IMR-90 (cell line): Measurements from ENCODE around the gene PCSK5. TPM values are rescaled to one million over a fixed set of nuclear protein-coding genes. Genes with fewer than 3 reads are reported as not detected.

Experiments
- ATAC-seq: fragments of 200-7000 bp; cut with Tn5 transposase; 2 replicates; pipeline ENCODE4 v1.9.1; 2020; ENCODE audit warnings: low read depth, mild to moderate bottlenecking, moderate library complexity
- BruUV-seq: library from RNA; stranded (reverse); fragments of 400-500 nt; replicated peaks from 2 replicates; lab custom pipeline; 2021; lab: Mats Ljungman, UMichigan
- CTCF ChIA-PET: fragments of 300-600 bp; formaldehyde crosslinking; extraction: SDS; loops from one replicate; lab custom pipeline; 2021; ENCODE audit warnings: antibody characterized with exemption; lab: Yijun Ruan, JAX
- POLR2A ChIA-PET: fragments of 300-600 bp; sonication (Branson Sonifier 250); formaldehyde crosslinking; loops from one replicate; lab custom pipeline; 2022; ENCODE audit warnings: antibody characterized with exemption; ENCODE audit not compliant: unreplicated experiment; lab: Charles Lee
- DNase-seq: peaks from one replicate; pipeline ENCODE4 v3.0.0; 2013
- H2AFZ ChIP-seq: replicated peaks from 2 replicates; pipeline ENCODE3; 2013; ENCODE audit warnings: low read length, mild to moderate bottlenecking; ENCODE audit not compliant: poor library complexity
- H2AK5ac ChIP-seq: 2 replicates; pipeline ENCODE4 v1.6.1; 2013; ENCODE audit warnings: low read depth, low read length, inconsistent platforms
- H2AK9ac ChIP-seq: replicated peaks from 2 replicates; pipeline ENCODE3; 2013; ENCODE audit warnings: mild to moderate bottlenecking, low read depth, low read length, moderate library complexity; ENCODE audit not compliant: poor library complexity
- H2BK120ac ChIP-seq: 2 replicates; pipeline ENCODE4 v1.6.1; 2013; ENCODE audit warnings: low read depth, low read length, inconsistent platforms
- H2BK15ac ChIP-seq: 3 replicates; pipeline ENCODE4 v1.6.1; 2013; ENCODE audit warnings: low read depth, low read length, inconsistent platforms
- H2BK20ac ChIP-seq: 2 replicates; pipeline ENCODE4 v1.6.1; 2013; ENCODE audit warnings: low read depth, mild to moderate bottlenecking, inconsistent platforms, low read length, moderate library complexity
- H2BK5ac ChIP-seq: 2 replicates; pipeline ENCODE4 v1.6.1; 2013; ENCODE audit warnings: mild to moderate bottlenecking, low read depth, low read length, inconsistent platforms; ENCODE audit not compliant: poor library complexity, severe bottlenecking
- H3K14ac ChIP-seq: replicated peaks from 2 replicates; pipeline ENCODE4 v1.6.1; 2013; ENCODE audit warnings: low read depth, low read length, inconsistent platforms
- H3K18ac ChIP-seq: 2 replicates; pipeline ENCODE4 v1.6.1; 2013; ENCODE audit warnings: low read depth, low read length, control low read depth
- H3K23ac ChIP-seq: 2 replicates; pipeline ENCODE4 v1.6.1; 2013; ENCODE audit warnings: low read depth, low read length, inconsistent platforms
- H3K27ac ChIP-seq: 2 replicates; pipeline ENCODE4 v1.5.1; 2013; ENCODE audit warnings: mild to moderate bottlenecking, control low read depth, low read length; ENCODE audit not compliant: insufficient read depth
- H3K27me3 ChIP-seq: 2 replicates; pipeline ENCODE4 v1.6.1; 2013; ENCODE audit warnings: low read length; ENCODE audit not compliant: control insufficient read depth, insufficient read depth
- H3K36me3 ChIP-seq: 2 replicates; pipeline ENCODE4 v1.6.1; 2013; ENCODE audit warnings: low read length, mixed read lengths; ENCODE audit not compliant: control insufficient read depth, insufficient read depth
- H3K4ac ChIP-seq: 2 replicates; pipeline ENCODE4 v1.6.1; 2013; ENCODE audit warnings: low read depth, low read length, inconsistent platforms
- H3K4me1 ChIP-seq: 2 replicates; pipeline ENCODE4 v1.6.1; 2013; ENCODE audit warnings: low read length, mixed read lengths; ENCODE audit not compliant: control insufficient read depth, insufficient read depth
- H3K4me2 ChIP-seq: 2 replicates; pipeline ENCODE4 v1.6.1; 2013; ENCODE audit warnings: low read depth, mild to moderate bottlenecking, control low read depth, low read length, moderate library complexity
- H3K4me3 ChIP-seq: 2 replicates; pipeline ENCODE4 v1.5.1; 2013; ENCODE audit warnings: low read depth, mild to moderate bottlenecking, control low read depth, low read length, moderate library complexity; ENCODE audit not compliant: insufficient read depth
- H3K56ac ChIP-seq: 2 replicates; pipeline ENCODE4 v1.6.1; 2013; ENCODE audit warnings: low read length, inconsistent platforms; ENCODE audit not compliant: insufficient read depth; ENCODE audit errors: extremely low read depth
- H3K79me1 ChIP-seq, 2 experiments: 2 replicates each; pipeline ENCODE4 v1.6.1; 2013; ENCODE audit warnings: low read length in 2 of 2, inconsistent platforms in 1 of 2, low read depth in 1 of 2
- H3K9ac ChIP-seq: 2 replicates; pipeline ENCODE4 v1.6.1; 2013; ENCODE audit warnings: low read depth, low read length, control low read depth
- H3K9me1 ChIP-seq: 2 replicates; pipeline ENCODE4 v1.6.1; 2013; ENCODE audit warnings: low read length, inconsistent platforms; ENCODE audit not compliant: insufficient read depth
- H3K9me3 ChIP-seq: 2 replicates; pipeline ENCODE4 v1.6.1; 2013; ENCODE audit warnings: low read length; ENCODE audit not compliant: control insufficient read depth, insufficient read depth
- H4K20me1 ChIP-seq: 2 replicates; pipeline ENCODE4 v1.6.1; 2013; ENCODE audit warnings: low read length, inconsistent platforms; ENCODE audit not compliant: insufficient read depth
- H4K5ac ChIP-seq: 2 replicates; pipeline ENCODE4 v1.6.1; 2013; ENCODE audit warnings: mild to moderate bottlenecking, low read depth, low read length, control low read depth
- H4K8ac ChIP-seq, 2 experiments: 2 replicates each; pipeline ENCODE4 v1.6.1; 2013; ENCODE audit warnings: low read depth in 2 of 2, low read length in 2 of 2, control low read depth in 1 of 2, inconsistent platforms in 1 of 2
- H4K91ac ChIP-seq: 2 replicates; pipeline ENCODE4 v1.6.1; 2013; ENCODE audit warnings: low read depth, low read length, inconsistent platforms; ENCODE audit not compliant: insufficient read depth
- BHLHE40 ChIP-seq: fragments of 150-350 bp; IDR thresholded peaks from 2 replicates; pipeline ENCODE4 v1.6.1; 2016; ENCODE audit warnings: mild to moderate bottlenecking, low read depth, low read length
- CEBPB ChIP-seq: IDR thresholded peaks from 2 replicates; pipeline ENCODE4 v1.6.1; 2012; ENCODE audit warnings: low read depth, low read length, improper control_type of control experiment
- CHD1 ChIP-seq: IDR thresholded peaks from 2 replicates; pipeline ENCODE4 v1.6.1; 2012; ENCODE audit warnings: low read depth, low read length, improper control_type of control experiment
- CTCF ChIP-seq: conservative IDR thresholded peaks from 2 replicates; pipeline ENCODE4 v1.5.1; 2012; ENCODE audit warnings: mild to moderate bottlenecking, low read depth, low read length, improper control_type of control experiment
- ELK1 ChIP-seq: fragments of 150-350 bp; IDR thresholded peaks from 2 replicates; pipeline ENCODE4 v1.6.1; 2016; ENCODE audit warnings: low read depth, mild to moderate bottlenecking, low read length, moderate library complexity, borderline replicate concordance
- FOS ChIP-seq: fragments of 150-350 bp; IDR thresholded peaks from 2 replicates; pipeline ENCODE4 v1.6.1; 2016; ENCODE audit warnings: low read depth, low read length
- MAFK ChIP-seq: IDR thresholded peaks from 2 replicates; pipeline ENCODE4 v1.6.1; 2012; ENCODE audit warnings: low read depth, low read length, improper control_type of control experiment
- MAZ ChIP-seq: IDR thresholded peaks from 2 replicates; pipeline ENCODE4 v1.6.1; 2012; ENCODE audit warnings: low read depth, mild to moderate bottlenecking, low read length, improper control_type of control experiment, moderate library complexity, borderline replicate concordance
- NFE2L2 ChIP-seq: fragments of 150-350 bp; IDR thresholded peaks from 2 replicates; pipeline ENCODE4 v1.6.1; 2016; ENCODE audit warnings: low read depth, mild to moderate bottlenecking, low read length
- POLR2A ChIP-seq: IDR thresholded peaks from 2 replicates; pipeline ENCODE4 v1.6.1; 2012; ENCODE audit warnings: mild to moderate bottlenecking, low read depth, low read length
- RAD21 ChIP-seq: IDR thresholded peaks from 2 replicates; pipeline ENCODE4 v1.6.1; 2012; ENCODE audit warnings: low read length, improper control_type of control experiment
- RCOR1 ChIP-seq: IDR thresholded peaks from 2 replicates; pipeline ENCODE4 v1.6.1; 2012; ENCODE audit warnings: mild to moderate bottlenecking, low read length, improper control_type of control experiment; ENCODE audit not compliant: insufficient replicate concordance
- RFX5 ChIP-seq: IDR thresholded peaks from 2 replicates; pipeline ENCODE4 v1.8.0; 2012; ENCODE audit warnings: low read depth, mild to moderate bottlenecking, low read length, moderate library complexity
- SMC3 ChIP-seq: fragments of 150-350 bp; IDR thresholded peaks from 2 replicates; pipeline ENCODE4 v1.6.1; 2016; ENCODE audit warnings: low read depth, mild to moderate bottlenecking, antibody characterized with exemption, low read length, moderate library complexity
- WGBS, 2 experiments: methylation state at CpG; one replicate each; pipeline versions ENCODE4 v1.1.5 to v1.1.7; 2013; ENCODE audit warnings: missing lambda C conversion rate in 2 of 2; ENCODE audit not compliant: insufficient read length in 1 of 2; ENCODE audit errors: extremely low coverage in 2 of 2; 5-methylcytosine and 5-hydroxymethylcytosine counted together
- dilution Hi-C: fragments of 300-500 bp; cut with HindIII; formaldehyde crosslinking; loops from one replicate; pipeline ENCODE4 v1.14.3; 2018; ENCODE audit warnings: low sequenced_read_pairs; ENCODE audit not compliant: unreplicated experiment
- in situ Hi-C: fragments of 300-500 bp; cut with MboI; formaldehyde crosslinking; loops from 3 replicates; pipeline ENCODE4 v1.14.3; 2019; ENCODE audit warnings: low sequenced_read_pairs, inconsistent platforms, mixed read lengths
- intact Hi-C: fragments of 100-400 bp; cut with micrococcal nuclease; formaldehyde crosslinking; loops from 2 replicates; pipeline ENCODE4 v1.10.0; 2022
- polyA plus RNA-seq, 3 experiments: library from polyadenylated mRNA; depleted of rRNA; stranded (reverse); fragments of >200 nt; gene quantifications; 2 replicates each; pipeline ENCODE4 v1.2.3, GENCODE V29; 2012; ENCODE audit warnings: low replicate concordance in 1 of 3
- total RNA-seq: library from RNA; depleted of rRNA; stranded (reverse); fragments of >200 nt; gene quantifications from 2 replicates; pipeline ENCODE4 v1.2.3, GENCODE V29; 2012
- TF ChIP-seq, protein P1 (sequence below): fragments of 150-350 bp; IDR thresholded peaks from 2 replicates; pipeline ENCODE4 v1.6.1; 2017; ENCODE audit warnings: mild to moderate bottlenecking, antibody characterized with exemption, low read length, low read depth

The PCSK5 gene
- total and polyA plus RNA-seq, 2 of the 4 experiments (the other 2 are of a cell fraction), result 1.5 to 3.0 TPM

- TF ChIP-seq CTCF (no peak), RFX5 (no peak), SMC3 (no peak), MAZ (no peak), RAD21 (no peak), FOS (no peak), BHLHE40 (no peak), NFE2L2 (no peak), POLR2A (no peak), ELK1 (no peak), MAFK (no peak), RCOR1 (no peak), CHD1 (no peak), CEBPB (no peak)
- TF ChIP-seq, protein P1, sequence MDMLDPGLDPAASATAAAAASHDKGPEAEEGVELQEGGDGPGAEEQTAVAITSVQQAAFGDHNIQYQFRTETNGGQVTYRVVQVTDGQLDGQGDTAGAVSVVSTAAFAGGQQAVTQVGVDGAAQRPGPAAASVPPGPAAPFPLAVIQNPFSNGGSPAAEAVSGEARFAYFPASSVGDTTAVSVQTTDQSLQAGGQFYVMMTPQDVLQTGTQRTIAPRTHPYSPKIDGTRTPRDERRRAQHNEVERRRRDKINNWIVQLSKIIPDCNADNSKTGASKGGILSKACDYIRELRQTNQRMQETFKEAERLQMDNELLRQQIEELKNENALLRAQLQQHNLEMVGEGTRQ, result no peak
- H3K27ac ChIP-seq, result no peak overlapping the region
- no peak overlapping the region for H3K56ac ChIP-seq
- H4K5ac ChIP-seq, result no peak overlapping the region
- ATAC-seq (no peak), DNase-seq (no peak)
- no peak overlapping the region for H4K91ac ChIP-seq
- no peaks in the 10 kb centered on the region for H4K20me1 ChIP-seq
- no peak overlapping the region for H3K4me2 ChIP-seq
- H2AK9ac ChIP-seq, result no peak overlapping the region
- H3K36me3 ChIP-seq, result no peaks in the 10 kb centered on the region
- no peaks in the 10 kb centered on the region for H3K4me1 ChIP-seq
- intact Hi-C loops, result no loop called here
- no peaks in the 10 kb centered on the region for H3K9me3 ChIP-seq
- no TSS peak for BruUV-seq
- no peak overlapping the region for H2BK5ac ChIP-seq
- no CpG with 5 or more reads among the region's 6 CpGs for WGBS, 2 experiments
- H3K23ac ChIP-seq, result no peak overlapping the region
- no peak overlapping the region for H2BK15ac ChIP-seq
- ChIA-PET CTCF (no interaction called here), POLR2A (interaction anchor here (0.9 kb wide), 1 partner anchor 12 kb away, joined by 3 read pairs; no protein-coding TSS in a partner anchor)
- H2BK120ac ChIP-seq, result no peak overlapping the region
- peaks cover 2% of the 10 kb centered on the region; the same call in 1 of the 2 replicates for H3K9me1 ChIP-seq
- H2BK20ac ChIP-seq, result no peak overlapping the region
- dilution Hi-C loops, result no loop called here
- H3K4me3 ChIP-seq, result no peak overlapping the region
- no peaks in the 10 kb centered on the region for H3K79me1 ChIP-seq
- no peaks in the 10 kb centered on the region; the same call in 1 of the 2 replicates for H3K27me3 ChIP-seq
- no peak overlapping the region for H3K14ac ChIP-seq
- in situ Hi-C loops, result no loop called here
- H3K4ac ChIP-seq, result no peak overlapping the region
- H3K9ac ChIP-seq, result no peak overlapping the region
- no peak overlapping the region for H2AFZ ChIP-seq
- no peak overlapping the region for H3K18ac ChIP-seq
- H4K8ac ChIP-seq, result no peak overlapping the region
- no peak overlapping the region for H2AK5ac ChIP-seq
Measured at GRCh38 chr9:76150013-76150412, 259.5 kb downstream of the PCSK5 start.
